ENCODE measurements around the gene MAP3K4. TPM values are rescaled to one million over a fixed set of nuclear protein-coding genes. Genes with fewer than 3 reads are reported as not detected.

The MAP3K4 gene
- total RNA-seq, 2 donors from 2014 or later: 32.1 to 42.2 TPM

DNA sequence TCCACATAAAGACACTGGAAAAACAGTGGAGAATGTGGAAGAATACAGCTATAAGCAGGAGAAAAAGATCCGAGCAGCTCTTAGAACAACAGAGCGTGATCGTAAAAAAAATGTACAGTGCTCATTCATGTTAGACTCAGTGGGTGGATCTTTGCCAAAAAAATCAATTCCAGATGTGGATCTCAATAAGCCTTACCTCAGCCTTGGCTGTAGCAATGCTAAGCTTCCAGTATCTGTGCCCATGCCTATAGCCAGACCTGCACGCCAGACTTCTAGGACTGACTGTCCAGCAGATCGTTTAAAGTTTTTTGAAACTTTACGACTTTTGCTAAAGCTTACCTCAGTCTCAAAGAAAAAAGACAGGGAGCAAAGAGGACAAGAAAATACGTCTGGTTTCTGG is 57.1 kb downstream of the MAP3K4 start:
- H3K9ac ChIP-seq (ENCODE audit: low read depth in 2 of 2, low read length in 2 of 2): no peak overlapping the region
- H3K27ac ChIP-seq: no peak overlapping the region
- H3K27me3 ChIP-seq: no peaks in the 10 kb centered on the region
- no peaks in the 10 kb centered on the region for H3K4me1 ChIP-seq
- intact Hi-C loops (cut with DNase I): no loop called here
- no peaks in the 10 kb centered on the region for H3K9me3 ChIP-seq
- TF ChIP-seq, protein P1, sequence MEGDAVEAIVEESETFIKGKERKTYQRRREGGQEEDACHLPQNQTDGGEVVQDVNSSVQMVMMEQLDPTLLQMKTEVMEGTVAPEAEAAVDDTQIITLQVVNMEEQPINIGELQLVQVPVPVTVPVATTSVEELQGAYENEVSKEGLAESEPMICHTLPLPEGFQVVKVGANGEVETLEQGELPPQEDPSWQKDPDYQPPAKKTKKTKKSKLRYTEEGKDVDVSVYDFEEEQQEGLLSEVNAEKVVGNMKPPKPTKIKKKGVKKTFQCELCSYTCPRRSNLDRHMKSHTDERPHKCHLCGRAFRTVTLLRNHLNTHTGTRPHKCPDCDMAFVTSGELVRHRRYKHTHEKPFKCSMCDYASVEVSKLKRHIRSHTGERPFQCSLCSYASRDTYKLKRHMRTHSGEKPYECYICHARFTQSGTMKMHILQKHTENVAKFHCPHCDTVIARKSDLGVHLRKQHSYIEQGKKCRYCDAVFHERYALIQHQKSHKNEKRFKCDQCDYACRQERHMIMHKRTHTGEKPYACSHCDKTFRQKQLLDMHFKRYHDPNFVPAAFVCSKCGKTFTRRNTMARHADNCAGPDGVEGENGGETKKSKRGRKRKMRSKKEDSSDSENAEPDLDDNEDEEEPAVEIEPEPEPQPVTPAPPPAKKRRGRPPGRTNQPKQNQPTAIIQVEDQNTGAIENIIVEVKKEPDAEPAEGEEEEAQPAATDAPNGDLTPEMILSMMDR (IDR thresholded peaks at IDR 0.05): no peak
- H3K36me3 ChIP-seq: no peaks in the 10 kb centered on the region
- no peak overlapping the region for H3K4me3 ChIP-seq
- DNase-seq: no peak

DNA sequence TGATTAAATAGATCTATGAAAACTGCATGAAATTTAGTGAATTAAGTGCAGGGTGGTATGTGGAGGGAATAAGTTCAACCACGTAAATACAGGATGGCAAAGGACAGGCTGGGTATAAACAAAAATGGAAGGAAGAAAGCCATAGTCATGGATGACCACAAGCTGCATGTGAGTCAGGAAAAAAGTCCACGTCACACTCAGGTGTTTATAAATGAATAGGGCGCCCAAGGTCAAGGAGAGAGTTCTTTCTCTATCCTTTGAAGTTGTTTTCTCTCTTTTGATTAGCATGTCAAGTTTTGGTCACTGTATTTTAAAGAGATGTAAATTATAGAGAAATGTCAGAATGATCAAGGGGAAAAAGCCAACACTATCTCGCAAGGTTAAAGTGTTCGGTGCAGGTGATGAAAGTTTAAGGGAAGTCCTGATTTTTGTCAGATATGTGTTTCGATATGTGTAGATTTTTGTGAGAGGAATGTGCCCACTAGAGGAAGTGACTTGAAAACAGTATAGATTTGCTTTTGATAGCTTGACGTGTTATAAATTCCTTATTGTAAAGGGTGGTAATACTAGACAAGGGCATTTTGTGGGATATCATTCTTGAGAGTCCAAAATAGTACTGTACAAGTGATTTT is 58.7 kb downstream of the MAP3K4 start:
- H3K4me3 ChIP-seq: no peak overlapping the region
- DNase-seq: no peak
- TF ChIP-seq, protein P1 (IDR thresholded peaks at IDR 0.05): no peak
- H3K36me3 ChIP-seq: no peaks in the 10 kb centered on the region
- no peaks in the 10 kb centered on the region for H3K9me3 ChIP-seq
- no peaks in the 10 kb centered on the region for H3K27me3 ChIP-seq
- intact Hi-C loops (cut with DNase I): no loop called here
- no peak overlapping the region for H3K27ac ChIP-seq
- no peak overlapping the region for H3K9ac ChIP-seq (ENCODE audit: low read depth in 2 of 2, low read length in 2 of 2)
- H3K4me1 ChIP-seq: no peaks in the 10 kb centered on the region

DNA sequence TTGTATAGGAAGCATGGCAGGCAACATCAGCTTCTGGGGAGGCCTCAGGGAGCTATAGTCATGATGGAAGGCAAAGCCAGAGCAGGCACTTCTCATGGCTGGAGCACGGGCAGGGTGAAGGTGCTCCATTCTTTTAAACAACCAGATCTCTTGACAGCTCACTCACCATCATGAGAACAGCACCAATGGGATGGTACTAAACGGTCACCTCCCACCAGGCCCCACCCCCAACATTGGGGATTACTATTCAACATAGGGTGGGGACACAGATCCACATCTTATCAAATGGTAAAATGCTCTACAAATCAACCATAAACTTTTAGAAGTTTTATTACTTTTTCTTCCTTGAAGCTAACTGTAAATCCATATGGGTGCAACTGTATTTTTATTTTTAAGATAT is 61.5 kb downstream of the MAP3K4 start:
- DNase-seq: no peak

DNA sequence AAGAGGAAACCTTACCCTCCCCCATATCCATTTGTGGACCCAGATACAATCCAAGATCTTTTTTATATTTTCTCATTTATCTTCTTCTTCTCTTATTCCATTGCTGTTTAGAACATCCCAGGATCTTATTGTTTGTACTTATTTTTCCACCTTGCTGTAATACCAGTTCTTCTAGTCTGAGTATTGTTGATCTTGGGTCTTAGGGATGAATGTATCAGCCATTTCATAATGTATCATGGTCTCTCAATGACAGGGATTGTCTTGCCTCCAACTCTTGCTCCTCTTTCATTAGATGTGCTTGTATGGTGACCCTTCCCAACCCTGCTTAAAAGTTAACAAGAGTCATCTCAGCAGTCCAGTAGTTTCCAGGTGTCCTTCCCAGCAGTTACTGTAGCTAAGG is 63.3 kb downstream of the MAP3K4 start:
- intact Hi-C loops (cut with DNase I): no loop called here
- no peak overlapping the region for H3K4me3 ChIP-seq

More for the DNA sequence above, 61.5 kb downstream of the MAP3K4 start:
- Histone ChIP-seq H3K4me3 (no peak overlapping the region), H3K9me3 (no peaks in the 10 kb centered on the region), H3K27ac (no peak overlapping the region), H3K9ac (ENCODE audit: low read depth in 2 of 2, low read length in 2 of 2) (no peak overlapping the region), H3K27me3 (no peaks in the 10 kb centered on the region), H3K36me3 (no peaks in the 10 kb centered on the region), H3K4me1 (no peaks in the 10 kb centered on the region)
- intact Hi-C loops (cut with DNase I): no loop called here
- TF ChIP-seq, protein P1 (IDR thresholded peaks at IDR 0.05): no peak

DNA sequence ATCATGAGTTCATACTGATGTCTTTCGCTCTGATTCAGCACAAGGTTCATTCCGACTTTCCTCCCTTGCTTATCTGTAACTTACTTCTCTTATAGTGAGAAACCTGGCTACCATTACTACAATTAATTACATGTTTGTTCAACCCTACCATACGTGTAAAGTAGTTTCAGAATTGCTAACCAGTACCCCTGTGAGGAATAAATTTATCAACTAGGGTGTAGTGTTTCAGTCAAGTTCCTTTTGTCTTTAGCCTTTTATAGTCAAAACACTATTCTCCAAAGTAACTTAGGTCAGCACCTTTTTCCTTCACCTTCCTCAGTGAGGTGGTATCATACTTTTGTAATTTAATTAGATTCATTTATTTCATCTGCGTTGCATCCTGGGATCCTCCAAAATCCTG is 64.9 kb downstream of the MAP3K4 start:
- intact Hi-C loops (cut with DNase I): no loop called here
- Histone ChIP-seq H3K9me3 (no peaks in the 10 kb centered on the region), H3K9ac (ENCODE audit: low read depth in 2 of 2, low read length in 2 of 2) (no peak overlapping the region), H3K36me3 (no peaks in the 10 kb centered on the region), H3K4me1 (no peaks in the 10 kb centered on the region), H3K4me3 (no peak overlapping the region), H3K27ac (no peak overlapping the region), H3K27me3 (no peaks in the 10 kb centered on the region)
- DNase-seq: no peak
- TF ChIP-seq, protein P1 (IDR thresholded peaks at IDR 0.05): no peak

More for the DNA sequence above, 63.3 kb downstream of the MAP3K4 start:
- Histone ChIP-seq H3K36me3 (no peaks in the 10 kb centered on the region), H3K27me3 (no peaks in the 10 kb centered on the region), H3K4me1 (no peaks in the 10 kb centered on the region), H3K9me3 (no peaks in the 10 kb centered on the region), H3K27ac (no peak overlapping the region), H3K9ac (ENCODE audit: low read depth in 2 of 2, low read length in 2 of 2) (no peak overlapping the region)
- TF ChIP-seq, protein P1 (IDR thresholded peaks at IDR 0.05): no peak
- no peak for DNase-seq

Measured in colonic mucosa (tissue), 4 donors.